GM21381 (cell line): ENCODE results near the gene RAB22A.

Experiments used
- ATAC-seq: cut with Tn5 transposase; IDR thresholded peaks from one replicate; pipeline ENCODE4 v1.9.1; 2021; ENCODE audit warnings: mild to moderate bottlenecking, moderate library complexity; ENCODE audit not compliant: unreplicated experiment

The RAB22A gene

DNA sequence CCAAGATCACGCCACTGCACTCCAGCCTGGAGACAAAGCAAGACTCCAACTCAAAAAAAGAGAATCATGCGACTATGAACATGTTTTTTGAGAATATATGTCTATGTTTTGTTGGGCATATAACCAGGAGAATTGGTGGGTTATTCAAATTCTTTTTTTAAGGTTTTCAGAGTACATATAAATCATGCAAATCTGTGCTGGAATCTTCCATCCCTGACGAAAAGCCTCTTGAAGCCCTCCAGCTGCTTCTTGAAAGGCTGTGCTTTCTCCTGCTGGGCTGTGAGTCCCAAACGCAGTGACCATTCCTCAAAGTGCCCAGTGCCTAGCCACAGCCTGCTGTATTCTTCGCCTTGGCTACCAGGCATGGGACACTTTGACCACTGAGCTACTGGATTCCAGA is 9.2 kb upstream of the RAB22A start:
- ATAC-seq: no peak

DNA sequence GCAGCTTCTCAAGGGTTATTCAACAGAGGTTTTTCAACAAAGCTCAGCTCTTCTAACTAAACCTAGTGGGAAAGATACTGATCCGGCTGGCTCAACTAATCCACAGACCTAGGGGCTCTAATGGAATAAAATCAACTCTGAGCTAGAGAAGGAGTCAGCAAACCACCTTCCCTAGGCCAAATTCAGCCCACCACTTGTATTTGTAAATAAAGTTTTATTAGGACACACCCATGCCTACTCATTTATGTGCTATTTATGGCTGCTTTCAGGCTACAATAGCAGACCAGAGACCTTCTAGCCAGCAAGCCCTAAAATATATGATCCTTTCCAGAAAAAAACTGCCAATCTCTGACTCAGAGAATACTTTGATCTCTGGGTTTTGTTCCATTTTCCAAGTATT is 6.0 kb upstream of the RAB22A start:
- ATAC-seq: no peak

DNA sequence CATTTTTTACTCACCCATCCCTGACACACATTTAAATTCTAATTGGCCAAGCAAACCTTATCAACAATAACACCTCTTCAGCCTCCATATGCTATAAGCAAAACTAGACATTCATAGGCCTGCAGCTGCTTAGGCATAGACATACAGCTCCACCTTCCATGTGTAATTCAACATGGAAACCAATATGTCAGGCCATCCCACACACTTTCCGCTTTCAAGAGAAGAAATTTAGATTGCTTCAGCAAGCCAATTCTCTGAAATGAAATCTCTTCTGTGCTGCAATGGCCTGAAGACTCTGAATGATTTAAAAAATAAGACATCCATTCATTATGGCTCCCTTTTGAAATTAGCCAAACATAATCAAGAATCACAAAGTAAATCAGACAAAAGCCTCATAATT is 4.5 kb upstream of the RAB22A start:
- ATAC-seq: no peak

DNA sequence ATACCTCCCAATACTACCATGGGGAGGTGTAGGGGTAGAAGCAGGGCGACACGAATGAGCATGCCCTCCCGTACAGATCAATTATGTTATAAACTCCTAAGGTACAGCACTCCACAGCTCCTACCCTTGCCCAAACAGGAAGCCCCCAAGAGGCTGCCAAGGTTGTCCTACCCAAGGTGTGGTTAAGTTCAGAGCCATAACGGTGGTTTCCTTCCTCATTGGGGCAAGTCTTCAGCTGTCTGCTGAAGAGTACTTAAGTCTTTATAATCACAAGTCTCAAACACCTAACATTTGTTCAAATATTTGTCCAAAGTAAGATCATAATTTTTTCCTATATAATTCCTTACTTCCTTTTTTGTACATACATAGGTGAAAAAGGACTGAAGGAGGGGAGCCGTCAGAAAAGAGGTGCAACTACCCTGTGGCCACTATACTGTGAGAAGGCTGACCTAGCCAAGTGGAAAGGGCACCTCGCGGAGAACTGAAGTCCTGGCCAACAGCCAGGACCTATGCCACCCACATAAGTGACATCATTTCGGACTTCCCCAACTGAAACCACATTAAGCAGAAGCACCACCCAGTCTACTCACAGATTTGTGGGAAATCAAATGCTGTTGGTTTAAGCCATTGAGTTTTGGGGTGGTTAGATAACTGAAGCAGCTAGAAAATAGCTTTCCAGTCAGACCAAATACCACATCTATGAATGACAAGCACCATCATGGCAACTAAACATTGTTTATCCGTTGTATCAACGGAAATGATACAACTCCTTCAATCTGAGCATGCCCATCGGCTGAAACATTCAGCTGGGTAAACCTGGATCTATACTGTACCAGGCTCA is 2.9 kb upstream of the RAB22A start:
- peak; percentile 36 for ATAC-seq

DNA sequence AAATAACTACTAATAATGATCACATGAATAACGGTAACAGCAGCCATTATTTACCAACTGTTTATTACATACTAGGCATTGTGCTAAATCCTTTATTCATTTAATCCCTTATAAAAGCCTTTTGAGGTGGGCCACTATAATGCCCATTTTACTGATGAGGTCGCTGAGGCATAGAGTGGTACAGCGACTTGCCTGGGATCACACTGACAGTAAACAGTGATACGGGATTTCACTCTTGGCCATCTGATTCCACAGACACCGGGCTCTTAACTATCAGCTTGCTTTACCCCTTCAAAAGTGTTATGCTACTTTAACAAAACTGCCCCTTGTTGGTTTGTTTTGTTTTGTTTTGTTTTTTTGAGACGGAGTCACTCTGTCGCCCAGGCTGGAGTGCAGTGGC is 2.2 kb upstream of the RAB22A start:
- no peak for ATAC-seq

DNA sequence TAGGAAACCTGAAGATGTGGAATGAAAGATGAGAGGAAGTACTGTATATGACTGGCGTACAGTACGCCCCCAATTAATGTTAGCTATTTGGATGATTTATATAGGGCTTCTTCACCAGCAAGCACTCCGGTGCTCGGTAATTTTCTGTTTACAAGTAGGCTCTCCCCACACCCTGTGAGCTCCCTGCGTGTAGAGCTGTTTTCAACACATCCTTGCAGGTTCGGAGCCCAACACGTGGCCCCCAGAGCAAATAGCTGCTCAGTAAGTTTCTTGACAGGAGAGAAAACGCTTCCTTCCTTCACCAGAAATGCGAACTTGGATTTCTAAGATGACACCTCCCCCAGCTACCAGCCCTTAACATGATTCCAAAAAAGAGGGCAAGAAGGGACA is 1.2 kb upstream of the RAB22A start:
- no peak for ATAC-seq

DNA sequence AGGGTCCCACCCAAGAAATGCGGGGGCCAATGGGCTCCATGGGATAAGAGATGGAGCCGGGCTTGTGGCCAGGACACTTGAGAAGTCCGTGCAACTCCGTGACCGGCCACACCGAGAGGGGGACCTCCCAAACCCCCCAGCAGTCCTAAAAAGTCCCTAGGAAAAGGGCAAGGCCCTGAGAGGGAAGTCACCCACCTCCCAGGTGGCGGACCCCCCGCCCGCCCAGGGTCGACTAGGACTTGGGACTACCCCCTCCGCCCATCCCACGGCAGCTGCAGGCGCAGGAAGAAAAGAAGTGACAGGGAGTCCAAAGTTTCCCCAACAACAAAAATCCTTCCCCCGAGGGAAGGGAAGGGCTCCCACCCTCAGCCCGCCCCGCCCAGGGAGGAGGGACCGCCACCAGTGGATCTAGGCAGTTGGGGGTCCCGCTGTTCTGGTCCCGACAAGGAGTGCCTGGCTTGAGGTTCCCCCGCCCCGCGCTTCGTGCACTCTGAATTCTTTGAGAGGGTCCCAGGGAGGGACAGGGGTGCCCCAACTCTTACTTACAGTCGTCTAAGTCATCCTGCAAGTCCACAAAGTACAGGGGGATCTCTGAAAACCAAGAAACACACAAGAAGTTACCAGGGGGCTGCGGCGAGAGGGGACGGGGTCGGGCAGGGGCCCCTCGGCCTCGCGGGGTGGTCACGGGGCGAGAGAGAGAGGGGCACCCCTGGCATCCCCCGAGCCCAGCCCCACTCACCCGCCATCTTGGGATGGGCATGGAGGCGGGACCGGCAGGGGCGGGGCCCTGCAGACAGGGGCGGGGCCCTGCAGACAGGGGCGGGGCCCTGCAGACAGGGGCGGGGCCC is 611 bp upstream of the RAB22A start:
- peak; percentile 49 for ATAC-seq

DNA sequence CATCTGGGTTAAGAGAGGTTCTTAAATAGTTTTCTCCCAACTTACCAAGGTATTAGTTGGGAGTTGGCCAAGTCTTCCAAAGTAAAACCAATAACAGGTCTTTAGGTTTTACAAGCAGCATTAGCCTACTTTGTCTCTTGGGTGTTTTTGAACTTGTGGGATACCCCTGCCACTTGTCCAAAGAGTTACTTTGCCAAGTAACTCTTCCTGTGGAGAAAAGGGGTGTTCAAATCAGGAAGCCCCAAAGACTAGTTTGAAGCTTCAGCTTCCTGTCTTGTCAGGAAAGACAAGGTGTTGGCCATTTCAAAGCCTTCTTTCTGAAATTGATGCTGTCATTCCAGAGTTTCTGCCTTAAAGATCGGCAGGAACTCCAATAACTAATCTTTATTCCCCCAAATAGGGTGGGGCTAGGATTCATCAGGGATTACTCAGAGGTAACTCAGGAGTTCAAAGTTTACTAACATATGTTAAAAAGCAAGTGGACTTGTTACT is 822 bp downstream of the RAB22A start:
- ATAC-seq: no peak

DNA sequence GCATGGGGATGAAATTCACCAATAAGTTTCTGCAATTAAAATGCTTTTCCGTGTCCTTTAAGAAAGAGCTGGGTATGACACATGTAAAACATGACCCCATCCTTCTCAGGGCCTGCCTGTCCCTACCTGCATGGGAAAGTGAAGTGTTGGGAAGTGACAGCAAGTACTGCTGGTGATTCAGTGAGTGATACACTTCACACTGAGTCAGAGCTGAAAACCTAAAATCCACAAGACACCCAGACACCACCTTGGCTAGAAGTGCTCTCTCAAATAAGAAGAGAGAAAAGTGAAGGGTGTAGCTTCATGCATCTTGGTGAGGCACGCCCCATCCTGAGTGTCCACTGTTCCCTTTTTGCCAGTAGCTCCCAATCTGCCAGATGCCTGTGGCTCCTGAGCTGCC is 3.3 kb downstream of the RAB22A start:
- ATAC-seq: no peak

DNA sequence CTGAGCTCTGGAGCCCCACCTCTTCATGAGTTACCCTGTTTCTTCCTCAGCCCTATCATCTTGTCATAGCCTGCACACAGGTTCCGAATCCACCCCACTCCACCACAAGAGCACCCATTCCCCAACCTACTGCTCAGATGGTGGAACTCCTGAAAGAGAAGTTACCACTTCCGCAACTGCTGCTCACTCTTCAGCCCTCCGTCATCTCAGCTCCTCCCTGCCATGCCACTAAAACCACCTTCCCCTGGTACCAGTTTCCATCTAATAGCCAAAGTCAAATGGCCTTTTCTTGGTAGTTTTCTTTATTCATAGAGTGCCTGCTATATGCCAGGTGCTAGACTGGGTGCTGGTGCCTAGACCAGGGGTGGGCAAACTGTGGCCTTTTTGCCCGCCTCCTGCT is 3.9 kb downstream of the RAB22A start:
- no peak for ATAC-seq

DNA sequence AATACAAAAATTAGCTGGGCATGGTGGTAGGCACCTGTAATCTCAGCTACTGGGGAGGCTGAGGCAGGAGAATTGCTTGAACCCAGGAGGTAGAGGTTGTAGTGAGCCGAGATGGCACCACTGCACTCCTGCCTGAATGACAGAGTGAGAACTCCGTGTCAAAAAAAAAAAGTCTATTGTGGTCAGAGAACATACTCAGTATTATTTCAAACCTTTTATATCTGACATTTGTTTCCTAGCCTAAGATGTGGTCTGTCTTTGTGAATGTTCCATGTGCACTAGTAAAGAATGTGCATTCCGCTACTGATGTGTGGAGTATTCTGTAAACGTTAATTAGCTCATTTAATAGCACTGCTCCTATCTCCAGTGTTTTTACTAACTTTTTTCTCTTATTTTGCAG is 11.7 kb downstream of the RAB22A start:
- ATAC-seq: no peak

DNA sequence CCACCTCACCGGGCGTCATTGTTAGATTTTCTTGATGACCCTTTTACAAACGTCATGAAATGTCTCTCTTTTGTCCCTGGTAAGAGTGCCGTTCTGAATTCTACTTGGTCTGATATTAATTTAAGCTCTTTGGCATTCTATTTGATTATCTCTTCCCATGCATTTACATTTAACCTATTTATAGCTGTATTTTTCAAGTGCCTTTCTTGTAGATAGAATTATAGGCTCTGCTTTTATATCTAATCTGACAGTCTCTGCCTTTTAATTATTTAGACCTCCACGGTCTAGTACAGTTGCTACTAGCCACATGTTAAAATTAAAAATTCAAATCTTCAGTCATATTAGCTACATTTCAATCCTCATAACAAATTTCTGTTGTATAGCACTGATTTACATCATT is 12.6 kb downstream of the RAB22A start:
- ATAC-seq: no peak

DNA sequence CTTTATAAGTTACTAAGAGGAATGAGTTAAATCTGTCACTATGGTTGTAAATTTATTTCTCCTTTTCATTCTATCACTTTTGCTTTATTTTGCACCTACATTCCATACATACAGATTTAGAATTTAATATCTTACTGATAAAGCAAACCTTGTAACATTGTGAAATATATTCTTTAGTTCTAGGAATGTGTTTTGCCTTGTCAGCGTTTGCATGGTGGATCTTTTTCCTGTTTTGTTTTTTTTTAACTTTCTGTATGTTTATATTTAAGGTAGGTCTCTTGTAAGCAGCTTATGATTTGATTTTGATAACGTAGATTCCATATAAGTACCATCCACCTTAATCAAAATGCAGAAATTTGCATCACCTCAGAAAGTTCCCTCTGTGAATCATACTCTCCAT is 16.4 kb downstream of the RAB22A start:
- no peak for ATAC-seq

DNA sequence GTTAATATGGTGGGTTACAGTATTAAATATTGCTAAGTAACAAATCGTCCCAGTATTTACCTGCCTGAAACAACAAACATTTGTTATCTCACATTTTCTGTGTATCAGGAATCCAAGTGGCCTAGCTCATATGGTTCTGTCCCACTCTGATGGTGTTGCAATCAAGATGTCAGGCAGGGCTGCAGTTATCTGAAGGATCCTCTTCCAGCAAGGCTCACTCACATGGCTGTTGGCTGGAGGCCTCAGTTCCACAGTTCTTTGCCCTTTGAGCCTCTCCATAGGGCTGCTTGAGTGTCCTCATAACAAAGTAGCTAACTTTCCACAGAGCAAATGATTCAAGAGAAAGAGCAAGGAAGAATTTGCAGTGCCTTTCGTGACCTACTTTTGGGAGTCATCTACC is 17.7 kb downstream of the RAB22A start:
- no peak for ATAC-seq

DNA sequence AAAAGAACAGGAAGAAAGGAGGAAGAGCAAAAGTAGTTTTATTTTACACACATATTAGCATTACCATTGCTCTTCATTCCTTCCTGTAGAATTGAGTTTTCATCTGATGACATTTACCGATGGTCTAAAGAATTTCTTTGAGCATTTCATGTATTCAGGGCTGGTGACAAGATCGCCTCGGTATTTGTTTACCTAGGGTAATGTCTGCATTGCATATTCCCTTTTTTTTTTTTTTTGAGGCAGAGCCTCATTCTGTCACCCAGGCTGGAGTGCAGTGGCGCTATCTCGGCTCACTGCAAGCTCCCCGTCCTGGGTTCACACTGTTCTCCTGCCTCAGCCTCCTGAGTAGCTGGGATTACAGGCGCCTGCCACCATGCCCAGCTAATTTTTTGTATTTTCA is 19.3 kb downstream of the RAB22A start:
- ATAC-seq: no peak

DNA sequence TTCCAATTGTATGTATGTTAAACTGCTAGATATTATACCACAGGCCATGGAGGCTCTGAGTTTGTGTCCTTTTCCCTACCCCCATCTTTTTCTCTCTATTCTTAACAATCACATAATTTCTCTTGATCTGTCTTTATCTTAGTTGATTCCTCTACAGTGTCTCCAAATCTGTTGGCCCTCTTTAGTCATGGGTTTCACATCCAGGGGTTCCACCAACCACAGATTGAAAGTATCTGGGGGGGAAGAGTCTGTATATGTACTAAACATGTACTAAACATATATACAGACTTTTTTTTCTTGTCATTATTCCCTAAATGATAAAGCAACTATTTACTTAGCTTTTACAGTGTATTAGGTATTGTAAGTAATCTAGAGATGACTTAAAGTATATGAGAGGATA is 20.2 kb downstream of the RAB22A start:
- ATAC-seq: no peak

DNA sequence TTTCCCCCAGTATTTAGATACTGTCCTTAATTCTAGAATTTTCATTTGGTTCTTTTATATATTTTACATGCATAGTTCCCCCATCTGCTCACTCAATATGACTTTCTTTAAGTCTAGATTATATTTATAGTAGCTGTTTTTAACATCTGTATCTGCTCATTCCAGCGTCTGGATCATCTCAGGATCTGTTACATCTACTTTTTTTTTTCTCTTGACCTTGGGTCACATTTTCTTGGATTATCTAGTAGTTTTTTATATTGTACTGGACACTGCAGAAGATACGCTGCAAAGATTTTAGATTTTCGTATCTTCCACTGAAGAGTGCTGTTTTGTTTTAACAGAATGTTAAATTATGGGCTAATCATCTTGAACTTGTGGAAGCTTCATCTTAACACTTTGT is 20.7 kb downstream of the RAB22A start:
- ATAC-seq: no peak

DNA sequence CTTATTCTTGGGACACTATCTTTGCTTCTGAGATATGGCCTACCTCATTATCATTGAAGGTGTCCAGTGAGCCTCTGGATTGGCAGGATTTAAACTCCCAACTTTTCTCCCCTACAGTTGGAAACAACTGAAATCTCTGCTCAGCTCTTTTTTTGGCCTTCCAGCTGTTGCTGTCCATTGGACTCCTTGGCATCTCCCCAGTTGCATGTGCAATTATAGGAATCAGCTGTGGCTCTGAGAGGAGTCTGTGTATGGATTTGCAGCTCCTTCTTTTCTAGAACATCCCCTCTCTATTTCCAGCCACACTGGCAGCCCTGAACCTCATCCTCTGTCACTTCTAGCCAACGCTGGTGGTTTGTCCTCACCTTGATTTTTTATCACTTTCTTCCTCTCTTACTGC is 21.2 kb downstream of the RAB22A start:
- ATAC-seq: no peak

DNA sequence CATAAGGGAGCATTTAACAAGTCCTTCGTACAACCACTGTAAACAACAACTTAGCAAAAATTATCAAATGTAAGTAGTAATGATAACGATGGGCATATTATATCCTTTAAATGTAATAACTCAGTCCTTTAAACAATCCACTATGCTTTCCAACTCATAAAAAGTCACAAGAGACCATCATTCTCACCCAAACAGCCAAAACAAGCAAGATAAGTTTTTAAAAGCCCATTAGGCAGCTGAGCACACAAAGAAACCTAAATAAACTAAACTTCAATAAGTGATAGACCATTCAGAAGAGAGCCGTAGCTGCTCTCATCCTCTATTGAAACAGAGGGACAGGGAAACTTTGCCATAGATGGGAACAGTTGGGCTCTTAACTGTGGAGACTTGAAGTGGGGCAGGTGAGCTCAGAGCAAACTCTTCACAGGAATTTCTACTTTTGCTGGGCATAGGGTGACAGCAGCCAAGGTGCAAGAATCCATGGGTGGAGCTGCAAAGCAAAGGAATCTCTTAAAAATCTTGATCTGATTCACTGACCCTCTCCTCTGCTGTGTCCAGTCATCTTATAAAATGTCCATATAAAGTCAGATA is 22.5 kb downstream of the RAB22A start:
- no peak for ATAC-seq

DNA sequence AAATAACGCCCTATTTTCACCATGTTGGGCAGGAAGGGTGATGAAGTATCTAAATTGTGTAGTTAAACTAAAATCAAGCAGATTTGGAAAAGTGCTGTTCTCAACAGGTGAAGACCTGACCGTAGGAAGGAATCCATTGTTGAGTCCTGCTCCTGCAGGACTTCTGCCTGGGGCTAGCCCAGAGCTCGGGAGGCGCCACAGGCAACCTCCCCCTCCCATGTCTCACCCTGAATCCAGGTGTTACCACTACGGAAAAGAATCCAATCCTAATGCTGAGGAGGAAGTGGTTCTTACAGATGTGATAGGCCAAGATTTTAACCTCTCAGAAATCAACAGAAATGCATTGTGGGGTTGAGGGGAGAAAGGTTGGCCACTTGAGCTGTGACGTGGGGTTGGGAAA is 30.2 kb downstream of the RAB22A start:
- ATAC-seq: no peak

DNA sequence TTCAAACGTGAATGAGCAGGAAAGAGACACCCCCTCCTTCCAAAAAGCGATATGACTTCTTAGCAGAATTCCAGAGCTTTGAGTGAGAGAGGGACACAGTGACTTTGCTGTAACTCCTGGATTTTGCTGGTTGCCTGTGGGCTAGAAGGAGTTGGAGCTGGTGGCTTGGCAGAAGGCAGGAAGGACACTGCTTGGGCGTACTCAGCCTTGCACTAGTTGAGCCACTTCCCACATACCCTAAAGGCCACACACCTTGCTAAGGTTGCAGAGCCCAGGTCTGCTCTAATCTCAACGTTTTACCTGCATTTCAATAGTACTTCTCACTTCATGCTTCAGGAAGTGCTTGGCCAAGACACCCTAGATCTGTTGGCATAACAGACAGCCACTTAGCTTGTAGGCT is 30.6 kb downstream of the RAB22A start:
- ATAC-seq: no peak

DNA sequence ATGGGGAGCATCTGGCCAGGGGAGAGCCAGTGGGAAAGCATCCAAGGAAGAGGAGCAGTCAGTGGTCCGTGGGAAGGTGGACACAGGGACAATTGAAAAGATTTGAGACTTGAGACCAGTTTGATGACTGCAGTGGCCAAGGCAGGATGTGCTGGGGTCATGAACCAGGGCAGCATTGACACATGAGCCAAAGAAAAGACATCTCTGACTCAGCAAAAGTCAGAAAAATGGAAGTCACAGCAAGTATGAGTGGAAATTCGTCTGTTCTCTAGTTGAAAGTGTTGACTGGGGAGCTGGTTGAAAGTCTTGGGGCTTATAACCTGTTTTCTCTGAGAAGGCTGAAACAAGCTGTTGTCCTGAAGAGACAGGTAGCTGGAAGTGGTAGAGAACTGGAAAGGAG is 31.3 kb downstream of the RAB22A start:
- no peak for ATAC-seq
